Activated CD4-positive, alpha-beta T cell treated with anti-CD3 and anti-CD28 coated beads, Interleukin-2, amount 50 U/mL, for 4 hours (primary cell): Measurements from ENCODE around the gene PKP4.
"Not testable (repeated sequence)": the region's sequence is repeated elsewhere in the genome, so short reads cannot be mapped to it uniquely, and the experiment has no call there.

Experiments used
- DNase-seq, 2 experiments: peaks; one replicate each; pipeline ENCODE4 v3.0.0-alpha.2; 2020

PKP4 gene

GRCh38 chr2:158467248-158467647, 10.5 kb downstream of the PKP4 start:
- no peak for DNase-seq

- DNase-seq, result not testable (repeated sequence)
Observed at GRCh38 chr2:158472829-158473228, 16.1 kb downstream of the PKP4 start.

- DNase-seq, result not testable (repeated sequence)
Observed at GRCh38 chr2:158473300-158473699, 16.5 kb downstream of the PKP4 start.

- DNase-seq, result no peak
Observed at GRCh38 chr2:158473719-158474392, 17.1 kb downstream of the PKP4 start.

GRCh38 chr2:158474526-158475011, 17.8 kb downstream of the PKP4 start:
- not testable (repeated sequence) for DNase-seq

GRCh38 chr2:158477202-158477601, 20.4 kb downstream of the PKP4 start:
- no peak for DNase-seq

GRCh38 chr2:158478237-158478636, 21.5 kb downstream of the PKP4 start:
- no peak for DNase-seq

- DNase-seq, result no peak
Observed at GRCh38 chr2:158478816-158479215, 22.1 kb downstream of the PKP4 start.

- no peak for DNase-seq
Observed at GRCh38 chr2:158481116-158481515, 24.4 kb downstream of the PKP4 start.

- no peak for DNase-seq
Observed at GRCh38 chr2:158482594-158482993, 25.8 kb downstream of the PKP4 start.

GRCh38 chr2:158484892-158485556, 28.3 kb downstream of the PKP4 start:
- DNase-seq, result no peak

- no peak for DNase-seq
Observed at GRCh38 chr2:158486150-158486969, 29.6 kb downstream of the PKP4 start.

- no peak for DNase-seq
Observed at GRCh38 chr2:158486970-158487325, 30.2 kb downstream of the PKP4 start.

- DNase-seq, result no peak
Observed at GRCh38 chr2:158487419-158487818, 30.7 kb downstream of the PKP4 start.

- DNase-seq, result no peak
Observed at GRCh38 chr2:158488442-158489216, 31.9 kb downstream of the PKP4 start.

- no peak for DNase-seq
Observed at GRCh38 chr2:158489366-158490112, 32.8 kb downstream of the PKP4 start.

- DNase-seq, result no peak
Observed at GRCh38 chr2:158491072-158491471, 34.3 kb downstream of the PKP4 start.

GRCh38 chr2:158493458-158493857, 36.7 kb downstream of the PKP4 start:
- no peak for DNase-seq

GRCh38 chr2:158495175-158495574, 38.4 kb downstream of the PKP4 start:
- DNase-seq, result no peak

- DNase-seq, result no peak
Observed at GRCh38 chr2:158496986-158497385, 40.2 kb downstream of the PKP4 start.

- no peak for DNase-seq
Observed at GRCh38 chr2:158497486-158497885, 40.7 kb downstream of the PKP4 start.
